Retinal pigment epithelial cell (primary cell): Measurements from ENCODE around the gene MAN1A2.

Source experiments
- DNase-seq: peaks from one replicate; pipeline ENCODE4 v3.0.0-alpha.2; 2010; ENCODE audit warnings: low read depth
- H3K4me3 ChIP-seq: 2 replicates; pipeline ENCODE4 v1.5.1; 2011; ENCODE audit warnings: mild to moderate bottlenecking, low read length, control low read depth, moderate library complexity
- CTCF ChIP-seq: conservative IDR thresholded peaks from 2 replicates; pipeline ENCODE4 v1.5.1; 2011; ENCODE audit warnings: low read depth, low read length, control low read depth, inconsistent platforms

The MAN1A2 gene

GRCh38 chr1:117364240-117364639, 3.0 kb upstream of the MAN1A2 start:
- H3K4me3 ChIP-seq, result no peak overlapping the region
- no peak for TF ChIP-seq CTCF
- DNase-seq, result no peak

- TF ChIP-seq CTCF, result no peak
- H3K4me3 ChIP-seq, result peak overlapping the region; percentile 69
- no peak for DNase-seq
Measured at GRCh38 chr1:117365350-117366176, 1.7 kb upstream of the MAN1A2 start.

GRCh38 chr1:117366177-117367045, 838 bp upstream of the MAN1A2 start:
- DNase-seq, result no peak
- H3K4me3 ChIP-seq, result peak overlapping the region; percentile 69
- TF ChIP-seq CTCF, result no peak

- DNase-seq, result no peak
- TF ChIP-seq CTCF, result no peak
- peak overlapping the region; percentile 69 for H3K4me3 ChIP-seq
Measured at GRCh38 chr1:117368116-117369108, 1.2 kb downstream of the MAN1A2 start.

GRCh38 chr1:117370071-117370470, 2.8 kb downstream of the MAN1A2 start:
- no peak for DNase-seq
- no peak for TF ChIP-seq CTCF
- peak overlapping the region; percentile 69 for H3K4me3 ChIP-seq

- no peak overlapping the region for H3K4me3 ChIP-seq
- TF ChIP-seq CTCF, result no peak
- no peak for DNase-seq
Measured at GRCh38 chr1:117370509-117370908, 3.3 kb downstream of the MAN1A2 start.
